Activated naive CD4-positive, alpha-beta T cell treated with anti-CD3 and anti-CD28 coated beads for 36 hours (primary cell): ENCODE results near the gene CDH12. TPM values are rescaled to one million over a fixed set of nuclear protein-coding genes. Genes with fewer than 3 reads are reported as not detected.
"Not testable (repeated sequence)": the region's sequence is repeated elsewhere in the genome, so short reads cannot be mapped to it uniquely, and the experiment has no call there.

ENCODE experiments used
- CTCF ChIA-PET: fragments of 350-600 bp; sonication (Branson Sonifier 250); formaldehyde crosslinking; loops from one replicate; lab custom pipeline; 2021; ENCODE audit warnings: antibody characterized with exemption; lab: Charles Lee
- DNase-seq: peaks from one replicate; pipeline ENCODE4 v3.0.0-alpha.2; 2020
- H3K27ac Mint-ChIP-seq: one replicate; pipeline ENCODE4 v1.8.0; 2021; ENCODE audit warnings: mild to moderate bottlenecking, mixed read lengths
- H3K27me3 Mint-ChIP-seq: one replicate; pipeline ENCODE4 v1.8.0; 2021; ENCODE audit warnings: low read depth, mixed read lengths
- H3K36me3 Mint-ChIP-seq: one replicate; pipeline ENCODE4 v1.8.0; 2021; ENCODE audit warnings: low read depth, mixed read lengths
- H3K4me1 Mint-ChIP-seq: one replicate; pipeline ENCODE4 v1.8.0; 2021; ENCODE audit warnings: low read depth, mixed read lengths
- H3K4me3 Mint-ChIP-seq: one replicate; pipeline ENCODE4 v1.8.0; 2021; ENCODE audit warnings: mild to moderate bottlenecking, moderate library complexity, mixed read lengths
- H3K9me3 Mint-ChIP-seq: one replicate; pipeline ENCODE4 v1.8.0; 2021; ENCODE audit warnings: mixed read lengths
- intact Hi-C: fragments of 100-400 bp; cut with micrococcal nuclease; formaldehyde crosslinking; loops from one replicate; pipeline ENCODE4 v1.15.1; 2023
- total RNA-seq, 2 experiments: library from RNA; stranded (reverse); gene quantifications; one replicate each; pipeline ENCODE4 v1.2.3, GENCODE V29; 2021

The CDH12 gene
- not detected for total RNA-seq

DNA sequence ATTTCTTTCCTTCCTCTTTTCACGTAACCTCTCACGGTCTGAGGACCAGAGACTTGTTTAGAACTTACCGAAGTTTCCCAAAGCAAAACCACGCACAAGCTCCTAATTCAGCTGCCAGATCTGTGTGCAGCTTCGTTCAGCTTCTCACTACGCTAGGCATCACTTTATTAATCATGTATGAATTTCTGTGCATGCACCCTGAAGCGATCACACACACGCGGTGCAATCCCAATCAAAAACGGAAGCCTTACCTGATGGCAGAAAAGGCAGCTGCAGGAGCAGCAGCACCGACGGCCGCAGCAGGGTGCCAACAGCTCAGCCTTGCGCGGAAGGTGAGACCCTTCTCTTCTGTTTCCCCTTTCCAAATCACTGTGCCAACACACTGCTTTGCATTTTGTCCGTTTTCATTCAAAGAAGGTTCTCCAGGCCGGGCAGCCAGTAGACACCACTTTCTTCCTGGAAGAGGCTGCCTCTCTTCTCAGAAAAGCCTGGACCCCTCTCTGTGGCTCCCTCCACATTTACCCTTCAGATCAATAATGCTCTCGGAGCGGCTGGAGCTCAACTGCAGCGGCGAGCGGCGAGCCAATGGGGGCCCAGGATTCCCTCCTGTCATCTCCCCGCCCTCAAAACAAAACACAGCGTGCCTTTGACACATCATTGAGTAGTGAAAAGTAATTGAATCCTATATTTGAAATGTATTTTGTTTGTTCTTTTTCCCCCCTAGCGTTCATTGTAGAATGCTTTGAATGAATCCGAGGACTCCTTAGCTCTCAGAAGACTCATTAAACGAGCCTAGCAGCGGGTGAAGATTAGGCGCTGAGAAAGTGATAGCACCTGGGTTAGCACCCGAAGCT lies at the start of gene CDH12:
CDH12 (minus strand) TSS at position 538 of the 854 bp plus-strand sequence.
- peak; percentile 7 for DNase-seq
- H3K27ac Mint-ChIP-seq: no peak within 1 kb of the TSS
- CTCF ChIA-PET: no interaction called here

DNA sequence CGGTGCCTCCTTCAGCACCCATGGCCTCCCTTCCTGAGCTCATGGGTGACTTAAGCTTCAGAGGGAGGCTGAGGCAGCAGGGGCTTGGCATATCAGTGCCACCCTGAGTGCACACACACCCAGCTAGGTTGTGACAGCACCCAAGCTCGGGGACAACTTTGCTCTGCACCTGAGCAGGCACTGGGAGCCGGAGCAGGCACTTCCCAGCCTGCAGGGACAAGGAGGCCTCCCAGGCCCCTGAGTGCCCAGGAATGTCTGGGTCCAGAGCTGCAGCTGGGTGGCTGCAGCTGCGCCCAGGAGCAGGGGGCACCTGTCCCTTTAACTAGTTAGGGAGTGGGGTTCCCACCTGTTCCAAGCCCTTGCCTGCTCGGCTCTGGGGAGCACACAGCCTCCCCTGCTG lies 48.7 kb upstream of the CDH12 start:
- no peaks in the 10 kb centered on the region for H3K4me1 Mint-ChIP-seq
- intact Hi-C loops: no loop called here
- H3K27me3 Mint-ChIP-seq: no peaks in the 10 kb centered on the region
- peaks cover 3% of the 10 kb centered on the region for H3K9me3 Mint-ChIP-seq
- no peak overlapping the region for H3K27ac Mint-ChIP-seq
- H3K4me3 Mint-ChIP-seq: no peak overlapping the region
- no peaks in the 10 kb centered on the region for H3K36me3 Mint-ChIP-seq
- no peak for DNase-seq
- CTCF ChIA-PET: no interaction called here

More for the DNA sequence above, at the start of gene CDH12:
- Mint-ChIP-seq H3K4me1 (peaks cover 6% of the 10 kb centered on the region), H3K9me3 (peaks cover 3% of the 10 kb centered on the region), H3K27me3 (peaks cover 14% of the 10 kb centered on the region), H3K4me3 (peak within 1 kb of the TSS; percentile 59), H3K36me3 (no peaks in the 10 kb centered on the region)
- intact Hi-C loops: no loop called here

DNA sequence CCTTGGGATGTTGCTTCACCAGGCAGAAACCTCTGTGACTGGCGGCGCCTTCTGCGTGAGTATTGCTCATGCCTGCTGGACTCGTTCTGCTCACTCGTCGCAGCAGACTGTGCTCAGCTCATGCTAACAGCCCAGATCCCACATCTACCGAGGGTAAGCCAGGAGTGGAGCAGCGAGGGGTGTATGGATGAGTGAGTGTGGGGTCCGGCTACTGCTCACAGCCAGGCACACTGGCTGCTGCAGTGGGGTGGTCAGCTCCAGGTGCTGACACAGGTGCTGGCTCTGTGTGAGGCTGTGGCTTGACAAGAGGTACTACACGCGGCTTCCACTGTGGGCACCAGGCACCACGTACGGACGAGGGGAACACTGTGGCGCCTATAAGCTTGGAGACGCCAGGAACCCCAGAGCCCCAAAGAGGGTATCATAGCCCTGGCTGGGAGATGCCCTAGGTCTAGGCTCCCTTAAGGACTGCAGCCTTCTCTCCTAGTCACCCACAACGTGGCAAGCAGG lies 47.7 kb upstream of the CDH12 start:
- CTCF ChIA-PET: no interaction called here
- Mint-ChIP-seq H3K36me3 (no peaks in the 10 kb centered on the region), H3K9me3 (peaks cover 4% of the 10 kb centered on the region), H3K27me3 (no peaks in the 10 kb centered on the region), H3K4me1 (no peaks in the 10 kb centered on the region), H3K27ac (no peak overlapping the region), H3K4me3 (no peak overlapping the region)
- intact Hi-C loops: no loop called here
- DNase-seq: no peak

DNA sequence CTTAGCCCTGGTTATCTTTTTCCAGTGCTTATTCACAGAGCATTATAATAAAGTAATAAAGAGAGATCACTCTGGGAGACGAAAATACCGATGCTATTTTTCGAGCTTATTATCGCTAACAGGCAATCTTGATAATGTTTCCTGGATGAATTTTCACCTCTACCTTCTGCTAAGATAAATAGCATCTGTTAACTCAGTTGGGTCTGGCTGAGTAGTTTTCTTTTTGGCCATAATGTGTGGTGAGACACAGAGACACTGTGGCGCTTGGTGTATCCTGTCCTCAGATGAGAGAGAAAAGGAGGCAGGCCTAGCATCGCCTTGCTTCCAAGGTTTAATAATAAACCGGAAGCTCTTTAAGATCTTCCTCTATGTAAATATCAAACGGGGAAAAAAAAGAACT lies 46.2 kb upstream of the CDH12 start:
- intact Hi-C loops: no loop called here
- Mint-ChIP-seq H3K36me3 (no peaks in the 10 kb centered on the region), H3K4me1 (no peaks in the 10 kb centered on the region), H3K9me3 (peaks cover 3% of the 10 kb centered on the region), H3K27me3 (no peaks in the 10 kb centered on the region), H3K4me3 (no peak overlapping the region), H3K27ac (no peak overlapping the region)
- CTCF ChIA-PET: no interaction called here
- no peak for DNase-seq

DNA sequence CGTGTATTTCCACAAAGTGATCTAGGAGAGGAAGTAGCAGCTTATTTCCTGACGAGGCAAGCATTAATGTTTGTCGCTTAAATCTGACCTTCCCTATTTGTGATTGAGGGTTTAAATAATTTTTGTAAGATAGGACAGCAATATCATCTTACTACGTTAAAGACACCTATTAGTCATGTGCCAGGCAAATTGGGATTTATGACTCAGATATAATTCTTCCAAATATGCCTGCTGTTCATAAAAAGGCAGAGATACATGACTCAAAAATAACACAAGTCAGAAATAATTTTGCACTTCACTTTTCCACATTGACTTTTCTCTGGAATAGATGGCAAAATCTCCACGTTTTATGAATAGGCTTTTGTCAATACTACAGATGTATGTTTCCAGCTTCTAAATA lies 43.0 kb upstream of the CDH12 start:
- CTCF ChIA-PET: no interaction called here
- intact Hi-C loops: no loop called here
- DNase-seq: no peak
- Mint-ChIP-seq H3K4me3 (no peak overlapping the region), H3K27me3 (no peaks in the 10 kb centered on the region), H3K9me3 (peaks cover 1% of the 10 kb centered on the region), H3K27ac (no peak overlapping the region), H3K4me1 (no peaks in the 10 kb centered on the region), H3K36me3 (no peaks in the 10 kb centered on the region)

DNA sequence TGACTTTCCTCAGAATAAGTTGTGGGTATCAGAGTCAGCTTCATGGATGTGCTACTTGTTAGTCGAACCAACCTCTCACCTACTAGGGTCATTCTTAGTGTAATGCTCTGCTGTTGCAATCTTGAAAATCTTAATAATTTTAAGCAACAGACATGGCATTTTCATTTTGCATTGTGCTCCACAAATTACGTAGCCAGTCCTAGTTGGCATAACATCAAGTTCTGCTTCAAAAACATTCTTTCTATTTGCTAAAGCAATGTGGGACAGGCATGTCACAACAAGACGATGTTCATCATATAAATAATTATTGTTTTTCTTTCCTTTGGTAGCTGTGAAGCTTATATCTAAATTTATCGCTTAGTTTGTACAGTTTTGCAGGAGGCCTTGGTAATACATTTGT lies 39.3 kb upstream of the CDH12 start:
- Mint-ChIP-seq H3K27ac (no peak overlapping the region), H3K27me3 (no peaks in the 10 kb centered on the region), H3K4me3 (no peak overlapping the region), H3K4me1 (no peaks in the 10 kb centered on the region), H3K36me3 (no peaks in the 10 kb centered on the region), H3K9me3 (peaks cover 1% of the 10 kb centered on the region)
- no peak for DNase-seq
- CTCF ChIA-PET: no interaction called here
- intact Hi-C loops: no loop called here

DNA sequence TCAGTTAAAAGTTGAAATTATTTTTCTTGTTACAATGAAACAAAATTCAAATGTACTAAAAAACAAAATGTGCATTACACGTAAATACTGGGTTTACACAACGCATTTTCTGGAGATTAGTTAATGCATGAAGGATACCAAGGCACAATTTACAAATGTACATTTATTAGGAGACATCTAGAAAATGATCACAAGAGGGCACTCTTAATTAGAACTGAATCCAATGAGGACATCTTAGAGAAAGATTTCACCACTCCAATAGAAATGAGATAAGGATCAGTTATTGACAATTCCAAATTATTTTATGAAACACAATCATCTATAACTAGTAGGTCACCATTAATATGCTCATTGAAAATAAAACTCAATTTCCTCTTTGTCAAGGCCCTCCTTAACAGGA lies 36.6 kb upstream of the CDH12 start:
- no peaks in the 10 kb centered on the region for H3K4me1 Mint-ChIP-seq
- no peak overlapping the region for H3K27ac Mint-ChIP-seq
- no peaks in the 10 kb centered on the region for H3K27me3 Mint-ChIP-seq
- peaks cover 7% of the 10 kb centered on the region for H3K9me3 Mint-ChIP-seq
- CTCF ChIA-PET: no interaction called here
- no peak overlapping the region for H3K4me3 Mint-ChIP-seq
- intact Hi-C loops: no loop called here
- no peaks in the 10 kb centered on the region for H3K36me3 Mint-ChIP-seq
- DNase-seq: no peak

DNA sequence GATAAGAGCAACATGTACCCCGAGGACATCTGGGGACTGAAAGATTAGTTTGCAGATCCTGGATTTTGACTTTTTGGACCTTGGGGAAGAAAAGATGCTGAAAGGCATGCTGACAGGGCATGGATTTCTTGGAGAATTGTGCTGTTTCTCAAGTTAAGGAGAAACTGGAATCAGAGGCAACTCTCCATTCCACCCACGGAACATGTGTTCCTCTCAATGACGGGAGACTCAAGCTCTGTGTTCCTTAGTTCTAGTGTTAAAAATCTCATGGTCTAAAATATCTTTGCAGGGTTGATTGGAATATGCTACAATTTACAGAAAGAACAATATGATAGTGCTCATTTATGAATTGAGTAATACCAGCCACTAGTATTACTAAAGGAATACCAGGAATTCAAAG lies 34.4 kb upstream of the CDH12 start:
- H3K4me3 Mint-ChIP-seq: no peak overlapping the region
- no peaks in the 10 kb centered on the region for H3K4me1 Mint-ChIP-seq

DNA sequence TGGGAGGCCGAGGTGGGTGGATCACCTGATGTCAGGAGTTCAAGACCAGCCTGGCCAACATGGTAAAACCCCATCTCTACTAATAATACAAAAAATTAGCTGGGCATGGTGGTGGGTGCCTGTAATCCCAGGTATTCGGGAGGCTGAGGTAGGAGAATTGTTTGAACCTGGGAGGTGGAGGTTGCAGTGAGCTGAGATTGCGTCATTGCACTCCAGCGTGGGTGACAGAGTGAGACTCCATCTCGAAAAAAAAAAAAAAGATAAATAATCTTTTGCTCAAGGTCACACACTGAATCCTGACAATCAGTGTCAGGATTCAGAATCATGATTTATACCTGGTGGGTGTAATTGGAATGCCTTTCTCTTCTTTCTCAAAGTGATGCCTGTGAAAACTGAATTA lies 5.8 kb upstream of the CDH12 start:
- H3K27me3 Mint-ChIP-seq, H3K9me3 Mint-ChIP-seq, DNase-seq, H3K27ac Mint-ChIP-seq, intact Hi-C loops, H3K4me3 Mint-ChIP-seq, H3K4me1 Mint-ChIP-seq, H3K36me3 Mint-ChIP-seq: not testable (repeated sequence)
- CTCF ChIA-PET: interaction anchor here (0.7 kb wide), 1 partner anchor 444 kb away, joined by 3 read pairs; no protein-coding TSS in a partner anchor

More for the DNA sequence above, 34.4 kb upstream of the CDH12 start:
- intact Hi-C loops: no loop called here
- H3K27ac Mint-ChIP-seq: no peak overlapping the region
- CTCF ChIA-PET: no interaction called here
- no peaks in the 10 kb centered on the region for H3K36me3 Mint-ChIP-seq
- H3K9me3 Mint-ChIP-seq: peaks cover 7% of the 10 kb centered on the region
- DNase-seq: no peak
- H3K27me3 Mint-ChIP-seq: no peaks in the 10 kb centered on the region

DNA sequence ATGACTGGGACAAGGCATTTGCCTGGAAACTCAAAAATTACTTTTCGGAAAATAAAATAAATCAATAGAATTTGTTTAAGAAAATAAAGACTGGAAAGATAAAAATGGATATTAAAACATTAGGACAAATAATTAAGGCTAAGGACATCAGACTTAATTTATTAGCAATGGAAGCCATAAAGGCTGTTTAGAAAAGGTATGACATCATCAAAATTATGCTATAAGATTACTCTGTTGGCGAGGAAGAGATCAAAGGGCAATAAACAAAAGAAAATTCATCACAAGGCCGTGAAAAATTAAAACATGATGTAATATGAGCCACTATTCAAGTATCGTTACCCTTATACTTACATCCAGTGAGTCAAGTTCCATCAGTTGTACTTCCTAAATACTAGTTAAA lies 2.7 kb upstream of the CDH12 start:
- intact Hi-C loops: no loop called here
- no peak overlapping the region for H3K27ac Mint-ChIP-seq
- no peak for DNase-seq
- H3K9me3 Mint-ChIP-seq: peaks cover 3% of the 10 kb centered on the region
- peaks cover 6% of the 10 kb centered on the region for H3K4me1 Mint-ChIP-seq
- peaks cover 14% of the 10 kb centered on the region for H3K27me3 Mint-ChIP-seq
- CTCF ChIA-PET: no interaction called here
- H3K4me3 Mint-ChIP-seq: no peak overlapping the region
- H3K36me3 Mint-ChIP-seq: no peaks in the 10 kb centered on the region

DNA sequence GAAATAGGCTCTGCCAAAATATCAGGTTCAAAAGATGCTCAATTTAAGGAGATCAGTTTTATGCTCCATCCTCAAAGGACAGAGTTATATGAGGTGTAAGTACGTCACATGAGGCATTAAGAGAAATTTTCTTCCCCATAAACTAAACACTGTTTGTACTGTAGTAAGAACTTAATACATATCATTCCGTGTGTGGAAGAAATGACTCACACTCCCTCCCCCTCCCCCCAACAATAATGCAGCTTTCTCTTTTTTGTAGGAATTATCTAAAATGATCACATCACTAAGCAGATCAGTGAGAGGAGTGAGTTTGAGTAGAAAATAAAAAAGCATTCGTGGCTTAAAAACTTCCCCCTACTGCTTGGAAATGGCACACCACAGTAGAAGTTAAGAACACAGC lies 2.2 kb downstream of the CDH12 start:
- peaks cover 3% of the 10 kb centered on the region for H3K9me3 Mint-ChIP-seq
- peaks cover 6% of the 10 kb centered on the region for H3K4me1 Mint-ChIP-seq
- H3K4me3 Mint-ChIP-seq: no peak overlapping the region
- no peak for DNase-seq
- intact Hi-C loops: no loop called here
- H3K27ac Mint-ChIP-seq: no peak overlapping the region
- no peaks in the 10 kb centered on the region for H3K36me3 Mint-ChIP-seq
- H3K27me3 Mint-ChIP-seq: peaks cover 14% of the 10 kb centered on the region
- CTCF ChIA-PET: no interaction called here

DNA sequence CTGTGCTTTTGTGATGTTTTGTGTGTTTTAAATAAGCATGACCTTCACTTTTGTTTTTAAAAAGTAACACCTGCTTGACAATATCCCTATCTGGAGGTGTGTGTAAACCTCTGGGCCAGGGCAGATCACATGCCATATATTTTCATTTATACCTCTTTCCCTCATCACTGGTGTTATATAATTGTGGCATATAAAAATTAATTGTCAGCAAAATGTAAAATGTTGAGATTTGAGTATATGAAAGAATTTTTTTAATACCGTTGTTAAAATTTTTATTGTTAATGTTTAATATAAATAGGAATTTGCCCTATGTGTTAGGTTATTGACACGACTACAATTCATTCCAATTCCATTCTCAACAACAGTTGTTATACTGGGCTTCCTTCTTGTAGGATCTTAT lies 6.5 kb downstream of the CDH12 start:
- Mint-ChIP-seq H3K4me1 (no peaks in the 10 kb centered on the region), H3K36me3 (no peaks in the 10 kb centered on the region), H3K27me3 (peaks cover 4% of the 10 kb centered on the region), H3K4me3 (no peak overlapping the region), H3K27ac (no peak overlapping the region), H3K9me3 (peaks cover 4% of the 10 kb centered on the region)
- intact Hi-C loops: no loop called here
- DNase-seq: no peak
- CTCF ChIA-PET: no interaction called here

DNA sequence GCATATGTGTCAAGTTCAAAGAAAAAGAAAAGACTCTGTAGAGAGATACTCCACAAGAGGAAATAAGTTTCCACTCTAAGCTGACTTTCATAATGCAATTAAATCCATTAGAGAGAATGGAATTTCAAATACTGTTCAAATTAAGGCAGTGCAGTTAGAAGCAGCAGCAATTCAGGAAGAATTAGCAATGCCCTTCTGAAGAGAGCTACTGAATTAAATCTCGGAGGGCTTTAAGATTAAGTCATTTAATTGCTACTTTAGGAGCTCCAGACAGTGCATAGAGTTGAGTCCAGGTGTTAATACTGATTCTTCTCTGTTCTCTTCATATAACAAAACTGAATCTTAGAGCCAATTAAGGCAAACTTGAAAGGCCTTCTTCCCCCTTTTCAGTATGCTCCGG lies 8.5 kb downstream of the CDH12 start:
- H3K9me3 Mint-ChIP-seq: peaks cover 12% of the 10 kb centered on the region
- H3K36me3 Mint-ChIP-seq: no peaks in the 10 kb centered on the region
- intact Hi-C loops: no loop called here
- no peak overlapping the region for H3K27ac Mint-ChIP-seq
- DNase-seq: no peak
- no peaks in the 10 kb centered on the region for H3K4me1 Mint-ChIP-seq
- CTCF ChIA-PET: no interaction called here
- H3K27me3 Mint-ChIP-seq: no peaks in the 10 kb centered on the region
- no peak overlapping the region for H3K4me3 Mint-ChIP-seq
